GM19238 (cell line): ENCODE data around the gene TMIGD1.

Source experiments
- DNase-seq: peaks from one replicate; pipeline ENCODE4 v3.0.0; 2011; ENCODE audit warnings: low spot score; ENCODE audit not compliant: insufficient read length

The TMIGD1 gene

GRCh38 chr17:30332057-30332542, 1.8 kb downstream of the TMIGD1 start:
- peak; percentile 16 for DNase-seq

GRCh38 chr17:30326809-30327208, 7.0 kb downstream of the TMIGD1 start:
- DNase-seq, result no peak

GRCh38 chr17:30324723-30325122, 9.1 kb downstream of the TMIGD1 start:
- no peak for DNase-seq

- DNase-seq, result no peak
Measured at GRCh38 chr17:30323895-30324319, 9.9 kb downstream of the TMIGD1 start.

- DNase-seq, result no peak
Measured at GRCh38 chr17:30323262-30323894, 10.5 kb downstream of the TMIGD1 start.

- DNase-seq, result no peak
Measured at GRCh38 chr17:30321314-30321713, 12.5 kb downstream of the TMIGD1 start.

- no peak for DNase-seq
Measured at GRCh38 chr17:30318155-30318554, 15.7 kb downstream of the TMIGD1 start.

GRCh38 chr17:30316736-30317135, 17.1 kb downstream of the TMIGD1 start:
- no peak for DNase-seq

GRCh38 chr17:30315106-30315505, 18.8 kb downstream of the TMIGD1 start:
- DNase-seq, result no peak

GRCh38 chr17:30314474-30314873, 19.4 kb downstream of the TMIGD1 start:
- no peak for DNase-seq

- no peak for DNase-seq
Measured at GRCh38 chr17:30312226-30312625, 21.6 kb downstream of the TMIGD1 start.

- no peak for DNase-seq
Measured at GRCh38 chr17:30310562-30310961, 23.3 kb downstream of the TMIGD1 start.

- DNase-seq, result no peak
Measured at GRCh38 chr17:30309591-30309990, 24.3 kb downstream of the TMIGD1 start.

GRCh38 chr17:30308406-30308805, 25.5 kb downstream of the TMIGD1 start:
- no peak for DNase-seq

- no peak for DNase-seq
Measured at GRCh38 chr17:30304778-30305177, 29.1 kb downstream of the TMIGD1 start.

GRCh38 chr17:30302241-30302640, 31.6 kb downstream of the TMIGD1 start:
- no peak for DNase-seq

GRCh38 chr17:30300818-30301217, 33.0 kb downstream of the TMIGD1 start:
- DNase-seq, result no peak

GRCh38 chr17:30299000-30299399, 34.9 kb downstream of the TMIGD1 start:
- DNase-seq, result no peak

- no peak for DNase-seq
Measured at GRCh38 chr17:30297715-30298114, 36.1 kb downstream of the TMIGD1 start.

- no peak for DNase-seq
Measured at GRCh38 chr17:30296499-30297080, 37.3 kb downstream of the TMIGD1 start.

- no peak for DNase-seq
Measured at GRCh38 chr17:30292286-30292858, 41.5 kb downstream of the TMIGD1 start.

GRCh38 chr17:30291543-30292285, 42.1 kb downstream of the TMIGD1 start, which contains the start of gene BLMH:
TSS of gene BLMH (minus strand) at chr17:30291944. CDS start at chr17:30291819, 125 bp downstream.
- peak; percentile 86 for DNase-seq
